Endothelial cell of umbilical vein (primary cell): ENCODE measurements around the gene SIGLEC6. TPM values are rescaled to one million over a fixed set of nuclear protein-coding genes. Genes with fewer than 3 reads are reported as not detected.

Source experiments
- BruUV-seq: library from RNA; stranded (reverse); fragments of 400-500 nt; replicated peaks from 2 replicates; lab custom pipeline; 2021; lab: Mats Ljungman, UMichigan
- CTCF ChIA-PET: fragments of 300-600, 350-600 bp; sonication (Branson Sonifier 250); formaldehyde crosslinking; loops from one replicate; lab custom pipeline; 2021; ENCODE audit warnings: antibody characterized with exemption, inconsistent platforms; lab: Charles Lee
- POLR2A ChIA-PET: fragments of 300-600, 350-600 bp; sonication (Branson Sonifier 250); formaldehyde crosslinking; loops from one replicate; lab custom pipeline; 2021; ENCODE audit warnings: antibody characterized with exemption, inconsistent platforms; lab: Charles Lee
- DNase-seq: peaks from one replicate; pipeline ENCODE4 v3.0.0-alpha.2; 2011; ENCODE audit warnings: low read depth, low spot score
- FAIRE-seq: peaks from 2 replicates; lab custom pipeline; 2011; peaks lifted over from hg19 to GRCh38; lab: Jason Lieb, UNC
- H2AFZ ChIP-seq: 2 replicates; pipeline ENCODE4 v1.6.0; 2012; ENCODE audit warnings: low read depth, low read length, control low read depth, inconsistent platforms
- H3K27ac ChIP-seq: 2 replicates; pipeline ENCODE4 v1.5.1; 2011; ENCODE audit warnings: low read depth, mild to moderate bottlenecking, control low read depth, low read length, moderate library complexity; ENCODE audit not compliant: insufficient read depth
- H3K27me3 ChIP-seq, 2 experiments: 2 replicates each; pipeline versions ENCODE4 v1.6.0 to v1.6.1; 2011; ENCODE audit warnings: low read length in 2 of 2, mixed read lengths in 1 of 2; ENCODE audit not compliant: control insufficient read depth in 2 of 2, insufficient read depth in 2 of 2
- H3K36me3 ChIP-seq, 2 experiments: 2 replicates in 1 of 2; 3 replicates in 1 of 2; pipeline ENCODE4 v1.5.1; 2011; ENCODE audit warnings: low read length in 2 of 2, mild to moderate bottlenecking in 1 of 2, moderate library complexity in 1 of 2; ENCODE audit not compliant: control insufficient read depth in 2 of 2, insufficient read depth in 2 of 2; ENCODE audit errors: extremely low read depth in 1 of 2
- H3K4me1 ChIP-seq: 3 replicates; pipeline ENCODE4 v1.5.1; 2011; ENCODE audit warnings: mild to moderate bottlenecking, low read length; ENCODE audit not compliant: control insufficient read depth, insufficient read depth; ENCODE audit errors: extremely low read depth
- H3K4me2 ChIP-seq: 2 replicates; pipeline ENCODE4 v1.6.1; 2011; ENCODE audit warnings: low read length, control low read depth, mixed read lengths; ENCODE audit not compliant: insufficient read depth
- H3K4me3 ChIP-seq, 3 experiments: fragments of 200-600 bp in 1 of 3; sonication (generic), shearing (Covaris generic) in 1 of 3; replicated peaks in 1 of 3; 2 replicates each; pipeline ENCODE4 v1.5.1; 2011 to 2016; ENCODE audit warnings: control low read depth in 3 of 3, low read length in 3 of 3, mild to moderate bottlenecking in 2 of 3, inconsistent platforms in 1 of 3, low read depth in 1 of 3, moderate library complexity in 1 of 3; ENCODE audit not compliant: insufficient read depth in 1 of 3
- H3K79me2 ChIP-seq: 2 replicates; pipeline ENCODE4 v1.6.0; 2012; ENCODE audit warnings: low read length, inconsistent platforms; ENCODE audit not compliant: control insufficient read depth, insufficient read depth
- H3K9ac ChIP-seq: replicated peaks from 2 replicates; pipeline ENCODE3; 2011; ENCODE audit warnings: low read length, control low read depth; ENCODE audit not compliant: insufficient read depth; ENCODE audit errors: extremely low read depth
- H3K9me1 ChIP-seq: replicated peaks from 3 replicates; pipeline ENCODE4 v1.6.0; 2011; ENCODE audit warnings: mild to moderate bottlenecking, low read length; ENCODE audit not compliant: control insufficient read depth, insufficient read depth; ENCODE audit errors: extremely low read depth
- H3K9me3 ChIP-seq: replicated peaks from 2 replicates; pipeline ENCODE4 v1.5.1; 2012; ENCODE audit warnings: low read length, inconsistent platforms; ENCODE audit not compliant: control insufficient read depth, insufficient read depth
- H4K20me1 ChIP-seq: replicated peaks from 2 replicates; pipeline ENCODE3; 2011; ENCODE audit warnings: mild to moderate bottlenecking, low read length; ENCODE audit not compliant: control insufficient read depth, insufficient read depth; ENCODE audit errors: extremely low read depth
- EZH2 ChIP-seq: IDR thresholded peaks from 2 replicates; pipeline ENCODE4 v1.6.1; 2012; ENCODE audit warnings: borderline replicate concordance, low read depth, mild to moderate bottlenecking, moderate library complexity, low read length, inconsistent platforms; ENCODE audit not compliant: severe bottlenecking
- FOS ChIP-seq: IDR thresholded peaks from 2 replicates; pipeline ENCODE4 v1.6.1; 2011; ENCODE audit warnings: mild to moderate bottlenecking, low read length, moderate library complexity, borderline replicate concordance; ENCODE audit not compliant: insufficient read depth
- GATA2 ChIP-seq: IDR thresholded peaks from 2 replicates; pipeline ENCODE4 v1.7.0; 2011; ENCODE audit warnings: low read depth, mild to moderate bottlenecking, moderate library complexity, mixed read lengths, low read length; ENCODE audit not compliant: insufficient read length, insufficient read depth
- JUN ChIP-seq: IDR thresholded peaks from 2 replicates; pipeline ENCODE4 v1.6.1; 2011; ENCODE audit warnings: borderline replicate concordance, low read depth; ENCODE audit not compliant: insufficient read length, insufficient read depth
- MYC ChIP-seq: IDR thresholded peaks from one replicate; pipeline ENCODE4 v1.6.1; 2011; ENCODE audit warnings: mild to moderate bottlenecking, low read depth, low read length
- POLR2A ChIP-seq: IDR thresholded peaks from 2 replicates; pipeline ENCODE4 v1.6.1; 2012; ENCODE audit warnings: low read depth, mild to moderate bottlenecking, control low read depth, low read length
- POLR2AphosphoS5 ChIP-seq: IDR thresholded peaks from 2 replicates; pipeline ENCODE4 v1.6.1; 2012; ENCODE audit warnings: low read depth, mild to moderate bottlenecking, control low read depth, low read length, moderate library complexity; ENCODE audit not compliant: insufficient read depth
- dilution Hi-C: fragments of 300-500 bp; cut with MboI; formaldehyde crosslinking; loops from one replicate; pipeline ENCODE4 v1.15.0; 2019; ENCODE audit warnings: low sequenced_read_pairs; ENCODE audit not compliant: extremely low pct_ligation_motif_present
- intact Hi-C: fragments of 100-400 bp; cut with micrococcal nuclease; formaldehyde crosslinking; loops from one replicate; pipeline ENCODE4 v1.10.0; 2022
- polyA plus RNA-seq, 4 experiments: library from polyadenylated mRNA; depleted of rRNA in 3 of 4; stranded (reverse) in 3 of 4; unstranded in 1 of 4; fragments of >200 nt; gene quantifications; 2 replicates each; pipeline versions ENCODE4 v1.2.1 to v1.2.3, GENCODE V29; 2011 to 2012; ENCODE audit warnings: missing spikeins in 1 of 4
- total RNA-seq: library from RNA; stranded (reverse); gene quantifications from 2 replicates; pipeline ENCODE4 v1.2.3, GENCODE V29; 2021
- TF ChIP-seq, protein P1 (sequence below): IDR thresholded peaks from 2 replicates; pipeline ENCODE4 v1.6.1; 2011; ENCODE audit not compliant: insufficient read depth, insufficient read length
- TF ChIP-seq, protein P2 (sequence below), 2 donors: IDR thresholded peaks; 1 replicate in 1 of 2; 2 replicates in 1 of 2; pipeline ENCODE4 v1.5.1; 2011; ENCODE audit warnings: low read length in 2 of 2, mild to moderate bottlenecking in 2 of 2, moderate library complexity in 2 of 2, control low read depth in 1 of 2, inconsistent platforms in 1 of 2, low read depth in 1 of 2; ENCODE audit not compliant: insufficient read depth in 1 of 2; ENCODE audit errors: extremely low read depth in 1 of 2

Gene SIGLEC6
- total and polyA plus RNA-seq, 2 donors (not counting 3 experiments of a cell fraction or from before 2014, with no cell fraction given) = not detected

DNA sequence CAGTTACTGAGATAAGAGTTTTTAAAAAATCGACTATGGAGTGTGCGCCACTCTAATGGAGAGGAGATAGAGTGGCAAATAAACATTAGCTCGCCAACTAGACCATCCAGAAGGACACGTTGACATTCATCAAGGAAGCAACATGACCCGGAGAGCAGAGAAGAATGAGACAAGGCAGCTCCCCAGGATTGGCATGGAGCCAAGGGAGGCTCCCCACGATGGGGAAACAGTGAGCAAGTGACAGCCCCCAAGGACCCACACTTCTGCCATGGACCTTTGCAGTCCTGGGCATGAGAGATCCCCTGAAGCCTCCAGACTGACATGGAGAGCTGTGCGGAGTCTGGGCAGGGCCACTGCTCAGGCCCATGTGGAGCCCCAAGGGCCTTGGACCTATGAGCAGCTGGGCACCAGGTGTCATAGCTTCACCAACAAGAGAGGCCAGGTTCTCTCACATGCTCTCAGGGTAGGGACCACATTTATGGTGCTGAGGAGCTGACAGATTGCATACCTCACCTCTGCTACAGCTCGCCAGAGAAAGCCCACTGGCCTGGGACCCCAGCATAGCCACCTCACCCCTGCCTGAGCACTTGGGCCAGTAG lies 6.7 kb downstream of the SIGLEC6 start:
- no peaks in the 10 kb centered on the region for H3K9me3 ChIP-seq
- no peaks in the 10 kb centered on the region for H3K9me1 ChIP-seq
- CTCF ChIA-PET = no interaction called here
- no peaks in the 10 kb centered on the region for H3K36me3 ChIP-seq
- dilution Hi-C loops (no loop called here), intact Hi-C loops (no loop called here)
- H4K20me1 ChIP-seq = no peaks in the 10 kb centered on the region
- FAIRE-seq (no peak), DNase-seq (no peak)
- no peaks in the 10 kb centered on the region for H3K79me2 ChIP-seq
- H2AFZ ChIP-seq = no peak overlapping the region
- BruUV-seq = no TSS peak
- POLR2A ChIA-PET = no interaction called here
- H3K27ac ChIP-seq = no peak overlapping the region
- peaks cover 0 to 2% of the 10 kb centered on the region in 2 experiments for H3K27me3 ChIP-seq
- H3K4me1 ChIP-seq = no peaks in the 10 kb centered on the region
- H3K4me2 ChIP-seq = no peak overlapping the region
- H3K9ac ChIP-seq = no peak overlapping the region
- H3K4me3 ChIP-seq = no peak overlapping the region
- TF ChIP-seq, protein P1, sequence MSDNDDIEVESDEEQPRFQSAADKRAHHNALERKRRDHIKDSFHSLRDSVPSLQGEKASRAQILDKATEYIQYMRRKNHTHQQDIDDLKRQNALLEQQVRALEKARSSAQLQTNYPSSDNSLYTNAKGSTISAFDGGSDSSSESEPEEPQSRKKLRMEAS = no peak
- no peak for TF ChIP-seq FOS
- no peak for TF ChIP-seq GATA2
- no peak for TF ChIP-seq EZH2
- no peak for TF ChIP-seq POLR2AphosphoS5
- no peak for TF ChIP-seq POLR2A
- no peak for TF ChIP-seq MYC
- TF ChIP-seq, protein P2, sequence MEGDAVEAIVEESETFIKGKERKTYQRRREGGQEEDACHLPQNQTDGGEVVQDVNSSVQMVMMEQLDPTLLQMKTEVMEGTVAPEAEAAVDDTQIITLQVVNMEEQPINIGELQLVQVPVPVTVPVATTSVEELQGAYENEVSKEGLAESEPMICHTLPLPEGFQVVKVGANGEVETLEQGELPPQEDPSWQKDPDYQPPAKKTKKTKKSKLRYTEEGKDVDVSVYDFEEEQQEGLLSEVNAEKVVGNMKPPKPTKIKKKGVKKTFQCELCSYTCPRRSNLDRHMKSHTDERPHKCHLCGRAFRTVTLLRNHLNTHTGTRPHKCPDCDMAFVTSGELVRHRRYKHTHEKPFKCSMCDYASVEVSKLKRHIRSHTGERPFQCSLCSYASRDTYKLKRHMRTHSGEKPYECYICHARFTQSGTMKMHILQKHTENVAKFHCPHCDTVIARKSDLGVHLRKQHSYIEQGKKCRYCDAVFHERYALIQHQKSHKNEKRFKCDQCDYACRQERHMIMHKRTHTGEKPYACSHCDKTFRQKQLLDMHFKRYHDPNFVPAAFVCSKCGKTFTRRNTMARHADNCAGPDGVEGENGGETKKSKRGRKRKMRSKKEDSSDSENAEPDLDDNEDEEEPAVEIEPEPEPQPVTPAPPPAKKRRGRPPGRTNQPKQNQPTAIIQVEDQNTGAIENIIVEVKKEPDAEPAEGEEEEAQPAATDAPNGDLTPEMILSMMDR (IDR thresholded peaks at IDR 0.05; ENCODE audit: extremely low read depth in 1 of 2, insufficient read depth in 1 of 2, low read depth in 1 of 2, low read length in 2 of 2) = no peak
- TF ChIP-seq JUN = no peak
